ENCODE data around the gene NPFFR1.
A peak's percentile ranks its signal among the peaks of the same experiment; 100 is the strongest.

Gene NPFFR1

GRCh38 chr10:70315276-70315675, 31.5 kb upstream of the NPFFR1 start:
- no peak for DNase-seq

DNA sequence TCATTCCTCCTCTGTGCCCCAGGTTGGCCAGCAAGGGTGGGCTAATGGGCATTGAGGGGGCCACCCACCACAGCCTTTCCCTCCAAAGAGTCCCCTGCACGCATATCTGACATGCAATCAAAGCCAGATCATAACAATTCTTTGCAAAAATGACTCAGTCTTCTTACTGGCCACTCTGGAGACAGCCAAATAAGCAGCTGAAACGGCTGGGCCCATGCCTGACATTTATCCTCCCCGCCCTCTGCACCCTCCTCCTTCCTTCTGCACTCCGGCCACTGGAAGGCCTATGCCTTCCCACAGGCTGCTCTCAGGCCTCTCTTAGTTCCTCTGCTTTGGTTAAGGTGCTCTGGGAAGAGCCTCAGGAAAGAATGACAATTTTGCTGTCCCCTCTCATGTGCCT, 29.2 kb upstream of the NPFFR1 start:
- no peak for DNase-seq

DNA sequence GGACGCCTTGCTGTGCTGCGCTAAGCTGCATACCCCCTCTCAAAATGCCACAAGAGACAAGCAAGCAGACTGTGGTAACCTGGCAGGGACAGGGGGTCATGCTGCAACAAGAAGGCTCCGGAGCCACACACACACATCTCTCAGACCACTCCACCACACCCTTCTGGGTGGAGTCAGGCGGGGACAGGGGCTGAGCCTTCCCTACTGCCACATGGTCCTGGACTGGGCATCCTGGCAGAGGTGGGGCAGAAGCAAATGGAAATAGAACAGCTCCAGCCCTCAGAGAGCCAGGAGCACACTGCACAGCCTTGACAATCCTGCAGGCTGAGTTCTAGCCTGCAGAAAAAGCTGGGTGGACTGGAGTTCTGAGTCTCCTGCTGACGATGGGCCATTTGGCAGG, 28.4 kb upstream of the NPFFR1 start:
- no peak for DNase-seq

GRCh38 chr10:70311698-70312097, 27.9 kb upstream of the NPFFR1 start:
- DNase-seq, result no peak

DNA sequence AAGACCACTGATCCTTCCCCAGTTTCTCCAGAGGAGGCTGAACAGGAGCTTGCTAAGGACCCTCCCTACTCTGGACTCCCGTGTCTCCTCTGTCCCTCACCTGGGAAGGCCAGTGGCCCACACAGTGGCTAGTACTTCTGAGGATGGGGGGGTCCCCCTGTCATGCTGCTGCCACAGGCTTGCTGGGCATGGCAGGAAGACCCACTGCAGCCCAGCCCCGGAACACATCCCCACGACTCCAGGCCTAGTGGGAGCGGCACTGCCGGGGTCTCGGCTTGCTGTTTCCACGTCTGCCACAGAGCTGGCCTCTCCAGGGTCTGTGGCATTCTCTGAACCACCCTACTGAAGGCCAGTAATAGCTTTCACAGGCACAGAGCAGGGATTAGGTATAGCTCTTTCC, 25.9 kb upstream of the NPFFR1 start:
- DNase-seq, result no peak

- DNase-seq, result no peak
Observed at GRCh38 chr10:70308121-70309060, 24.6 kb upstream of the NPFFR1 start.

DNA sequence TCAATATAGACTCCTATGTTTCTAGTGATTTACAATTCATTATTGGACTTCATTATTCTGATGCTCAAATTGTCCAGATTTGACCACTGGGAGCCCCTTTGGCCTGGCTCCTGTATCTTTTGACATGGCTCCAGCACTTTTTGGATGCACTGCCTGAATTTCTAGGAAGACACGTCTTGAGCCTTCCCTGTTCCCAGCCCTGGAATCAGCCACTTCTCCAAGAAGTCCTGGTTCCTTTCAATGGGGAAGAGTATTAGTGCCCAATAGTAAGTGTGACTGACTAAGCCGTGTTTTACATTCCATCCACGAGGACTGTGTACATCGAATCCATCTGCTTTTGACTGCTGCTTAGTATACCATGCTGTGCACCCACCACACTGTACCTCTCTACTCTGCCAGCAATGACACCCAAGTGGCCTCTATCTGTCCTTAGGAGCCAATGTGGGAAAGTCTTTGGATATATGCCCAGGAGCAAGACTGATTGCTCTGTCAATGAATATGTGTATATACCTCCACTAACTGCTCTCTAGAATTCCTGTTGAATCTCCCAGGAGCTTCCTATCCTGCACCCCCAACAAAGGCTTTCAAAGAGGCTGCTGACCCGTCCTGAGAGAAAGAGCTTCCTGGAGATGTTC, 23.2 kb upstream of the NPFFR1 start:
- no peak for DNase-seq

DNA sequence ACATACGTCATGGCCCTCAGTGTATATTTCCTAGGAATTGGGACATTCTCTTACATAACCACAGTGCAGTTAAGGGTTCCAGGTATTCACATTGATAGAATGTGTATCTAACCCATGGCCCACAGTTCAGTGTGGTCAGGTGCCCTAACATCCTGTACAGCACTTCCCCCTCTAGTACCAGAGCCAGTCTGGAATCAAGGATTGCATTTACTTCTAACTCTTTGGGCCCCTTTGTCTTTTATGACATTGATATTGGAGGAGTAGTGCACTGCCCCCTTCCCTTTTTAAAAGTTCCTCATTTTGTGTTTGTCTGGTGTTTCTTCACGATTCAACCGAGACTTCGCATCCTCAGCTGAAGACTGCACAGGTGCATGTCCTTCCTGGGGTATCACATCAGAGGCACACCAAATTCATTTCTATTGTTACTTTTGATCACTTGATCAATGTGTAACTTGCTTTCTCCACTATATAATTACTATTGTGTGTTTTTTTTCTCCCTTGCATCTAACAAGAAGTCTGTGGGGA, 22.4 kb upstream of the NPFFR1 start:
- DNase-seq, result no peak

- no peak for DNase-seq
Observed at GRCh38 chr10:70303730-70304129, 19.9 kb upstream of the NPFFR1 start.

GRCh38 chr10:70302292-70302691, 18.5 kb upstream of the NPFFR1 start:
- DNase-seq, result no peak

GRCh38 chr10:70300908-70301597, 17.2 kb upstream of the NPFFR1 start:
- no peak for DNase-seq

DNA sequence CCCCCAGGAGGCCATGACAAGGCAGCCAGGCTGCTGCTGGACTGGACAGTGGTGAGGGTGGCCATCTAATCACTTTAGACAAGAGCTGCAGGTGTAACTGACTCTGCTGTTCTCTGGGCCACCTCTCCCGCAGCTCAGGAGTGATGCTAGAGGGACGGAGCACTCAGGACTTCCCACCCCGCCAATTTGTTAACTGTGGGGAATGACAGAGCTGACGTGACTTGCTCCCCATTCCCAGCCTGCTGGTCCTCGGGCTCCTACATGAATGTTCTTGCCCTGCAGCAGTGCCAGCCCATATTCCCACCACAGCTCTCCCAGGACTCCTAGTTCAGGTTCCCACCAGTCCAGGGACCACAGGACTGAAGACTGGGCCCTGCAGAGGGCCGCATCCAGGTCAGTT, 16.7 kb upstream of the NPFFR1 start:
- DNase-seq, result no peak

DNA sequence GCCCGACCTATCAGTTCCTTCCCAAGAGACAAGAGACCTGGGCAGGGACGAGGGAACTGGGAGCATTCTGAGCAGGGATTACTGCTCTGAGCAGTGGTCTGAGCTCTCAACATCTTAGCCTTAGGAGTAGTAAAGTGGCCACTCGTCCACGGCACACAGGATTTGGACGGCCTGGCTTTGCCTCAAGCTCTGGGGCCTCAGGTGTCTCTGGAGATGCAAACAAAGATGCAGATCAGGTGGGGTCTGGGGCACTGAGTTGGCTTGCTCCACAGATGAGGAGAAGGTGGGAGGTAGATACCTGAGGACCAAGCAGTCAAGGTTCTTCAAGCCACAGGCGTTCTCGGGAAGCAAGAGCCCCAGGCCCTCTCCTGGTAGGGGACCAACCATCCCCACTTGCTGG, 16.1 kb upstream of the NPFFR1 start:
- no peak for DNase-seq

DNA sequence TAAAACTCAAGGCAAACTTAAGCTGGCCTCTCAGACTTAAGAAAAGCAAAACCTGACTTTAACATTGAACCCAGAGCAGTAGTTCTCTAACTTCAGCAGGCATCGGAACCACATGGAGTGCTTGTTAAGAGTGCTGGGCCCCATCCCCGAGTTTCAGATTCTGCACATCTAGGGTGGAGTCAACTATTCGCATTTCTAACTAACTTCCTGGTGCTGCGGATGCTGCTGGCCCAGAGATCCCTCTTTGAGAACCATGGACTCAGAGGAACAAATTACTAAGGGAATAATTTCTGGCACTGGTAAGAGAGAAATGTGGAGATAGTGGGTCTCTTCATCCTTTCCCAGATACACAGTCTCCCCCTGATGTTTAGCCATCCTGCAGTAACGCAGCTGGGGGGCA, 14.6 kb upstream of the NPFFR1 start:
- no peak for DNase-seq

DNA sequence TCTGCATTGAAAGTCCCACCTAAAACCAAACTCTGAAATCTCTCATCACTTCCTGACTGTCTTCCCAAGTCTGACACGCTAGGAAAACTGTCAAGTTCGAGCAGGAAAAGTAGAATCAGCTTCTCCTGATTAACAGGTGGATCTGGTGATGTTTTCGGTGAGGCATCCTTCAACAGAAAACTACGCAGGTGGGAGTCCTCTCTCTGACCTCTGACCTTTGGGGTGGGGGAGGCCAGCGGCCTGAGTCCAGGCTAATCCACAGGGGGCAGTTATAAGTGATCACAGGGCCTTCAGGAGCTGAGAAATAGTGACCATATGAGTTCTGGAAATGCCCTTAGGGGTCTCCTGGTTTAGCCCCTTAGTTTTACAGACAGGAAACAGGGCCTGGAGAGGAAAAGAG, 13.4 kb upstream of the NPFFR1 start:
- DNase-seq, result no peak

DNA sequence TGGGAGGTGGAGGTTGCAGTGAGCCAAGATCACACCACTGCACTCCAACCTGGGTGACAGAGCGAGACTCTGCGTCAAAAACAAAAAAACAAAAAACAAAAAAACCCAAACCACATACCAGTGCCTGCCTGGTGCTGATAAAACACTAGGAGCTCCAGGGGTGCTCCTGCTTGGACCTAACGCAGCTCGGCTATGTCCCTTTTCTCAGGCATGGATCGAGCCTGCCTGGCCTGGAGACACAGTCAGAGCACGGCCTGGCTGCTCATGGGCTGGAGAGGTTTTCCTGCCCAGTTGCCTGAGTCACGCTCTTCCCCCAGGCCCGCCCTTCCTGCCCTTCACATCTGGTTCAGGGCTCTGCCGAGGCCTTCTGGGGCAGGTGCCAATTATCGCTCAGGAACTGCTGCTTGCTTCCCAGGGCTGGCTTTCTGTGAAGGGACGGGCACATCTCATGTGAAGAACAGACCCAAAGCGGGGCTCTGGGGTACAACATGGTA, 12.6 kb upstream of the NPFFR1 start:
- peak; percentile 62 for DNase-seq

DNA sequence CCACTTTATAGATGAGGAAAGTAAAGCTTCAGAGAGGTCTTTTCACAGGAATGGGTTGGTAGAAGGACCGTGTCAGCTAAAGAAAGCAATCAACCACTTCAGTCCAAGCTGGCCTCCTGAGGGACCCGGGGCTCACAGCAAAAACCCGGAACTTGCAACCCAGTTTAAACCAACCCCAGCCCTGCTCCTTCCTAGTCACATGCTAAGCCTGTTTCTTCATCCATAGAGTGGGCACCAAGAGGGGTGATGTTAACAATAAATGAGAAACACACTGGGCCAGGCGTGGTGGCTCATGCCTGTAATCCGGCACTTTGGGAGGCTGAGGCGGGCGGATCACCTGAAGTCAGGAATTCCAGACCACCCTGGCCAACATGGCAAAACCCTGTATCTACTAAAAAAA, 12.1 kb upstream of the NPFFR1 start:
- no peak for DNase-seq

DNA sequence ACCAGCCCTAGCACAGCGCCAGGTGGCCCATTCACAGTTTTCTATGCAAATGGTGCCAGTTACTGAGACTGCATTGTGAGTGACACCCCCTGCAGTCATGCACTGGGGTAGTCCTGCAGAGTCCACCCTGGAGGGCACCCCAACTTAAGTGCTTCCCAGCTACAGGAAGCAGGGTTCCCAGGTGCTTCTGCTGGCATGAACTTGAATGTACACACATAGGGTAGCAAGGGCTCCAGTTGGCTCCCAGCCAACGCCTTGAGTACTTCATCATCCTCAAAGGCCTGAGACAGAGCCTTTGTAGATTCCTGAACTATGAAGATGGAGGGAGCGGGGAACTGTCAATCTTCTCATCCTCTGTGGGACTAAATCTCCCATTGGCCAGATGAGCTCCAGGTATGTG, 11.5 kb upstream of the NPFFR1 start:
- DNase-seq, result no peak

- no peak for DNase-seq
Observed at GRCh38 chr10:70293169-70293843, 9.5 kb upstream of the NPFFR1 start.

DNA sequence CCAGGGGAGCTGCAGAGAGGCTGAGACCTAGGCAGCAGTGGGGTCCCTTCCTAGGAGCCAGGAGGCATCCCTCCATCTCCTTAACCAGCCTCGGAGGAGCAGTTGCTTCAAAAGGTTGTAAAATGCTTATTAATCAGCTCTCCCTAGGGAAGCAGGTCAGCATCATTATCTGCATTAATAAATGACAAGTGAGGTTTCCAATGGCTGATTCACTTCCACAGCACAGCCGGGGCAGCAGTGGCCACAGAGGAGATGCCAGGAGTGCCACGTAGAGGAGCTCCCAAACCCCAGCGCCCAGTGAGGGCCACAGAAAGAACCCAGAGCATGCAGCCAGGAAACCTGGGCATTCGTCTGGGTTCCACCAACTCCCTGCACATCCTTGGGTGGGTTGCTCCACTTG, 8.2 kb upstream of the NPFFR1 start:
- no peak for DNase-seq

- no peak for DNase-seq
Observed at GRCh38 chr10:70289739-70290138, 5.9 kb upstream of the NPFFR1 start.

- no peak for DNase-seq
Observed at GRCh38 chr10:70286616-70287015, 2.8 kb upstream of the NPFFR1 start.

GRCh38 chr10:70285476-70285831, 1.6 kb upstream of the NPFFR1 start:
- DNase-seq, result no peak

Measured in amniotic stem cell (primary cell).